H1 (cell line): Measurements from ENCODE around the gene LRRC28. TPM values are rescaled to one million over a fixed set of nuclear protein-coding genes. Genes with fewer than 3 reads are reported as not detected.

Source experiments
- CTCF ChIA-PET: fragments of 300-600 bp; sonication (Branson Sonifier 250); formaldehyde crosslinking; loops from one replicate; lab custom pipeline; 2021; ENCODE audit not compliant: partially characterized antibody; lab: Charles Lee
- POLR2A ChIA-PET: fragments of 300-600 bp; sonication (Branson Sonifier 250); formaldehyde crosslinking; loops from one replicate; lab custom pipeline; 2021; ENCODE audit warnings: inconsistent platforms; ENCODE audit not compliant: partially characterized antibody; lab: Charles Lee
- DNase-seq, 2 experiments: peaks; one replicate each; pipeline versions ENCODE4 v3.0.0 to v3.0.0-alpha.2; 2010 to 2022; ENCODE audit warnings: low spot score in 2 of 2, low read depth in 1 of 2, mixed read lengths in 1 of 2
- FAIRE-seq: peaks from 2 replicates; lab custom pipeline; 2011; peaks lifted over from hg19 to GRCh38; lab: Jason Lieb, UNC
- H2AFZ ChIP-seq: 2 replicates; pipeline ENCODE4 v1.8.1; 2012; ENCODE audit warnings: low read length, inconsistent platforms
- H2AK5ac ChIP-seq: 2 replicates; pipeline ENCODE4 v1.6.1; 2013; ENCODE audit warnings: low read depth, low read length
- H2BK120ac ChIP-seq: replicated peaks from 2 replicates; pipeline ENCODE3; 2013; ENCODE audit warnings: low read depth, low read length, inconsistent platforms
- H2BK12ac ChIP-seq: 2 replicates; pipeline ENCODE4 v1.6.1; 2013; ENCODE audit warnings: low read depth, low read length
- H2BK15ac ChIP-seq: 2 replicates; pipeline ENCODE4 v1.6.1; 2013; ENCODE audit warnings: low read length
- H2BK20ac ChIP-seq: 2 replicates; pipeline ENCODE4 v1.6.1; 2013; ENCODE audit warnings: low read length
- H2BK5ac ChIP-seq: 2 replicates; pipeline ENCODE4 v1.6.1; 2013; ENCODE audit warnings: low read depth, low read length
- H3K14ac ChIP-seq: 2 replicates; pipeline ENCODE4 v1.6.1; 2013; ENCODE audit warnings: inconsistent platforms; ENCODE audit not compliant: insufficient read length
- H3K18ac ChIP-seq: 2 replicates; pipeline ENCODE4 v1.6.1; 2013; ENCODE audit warnings: low read length; ENCODE audit errors: extremely low read depth
- H3K23ac ChIP-seq: 2 replicates; pipeline ENCODE4 v1.6.1; 2013; ENCODE audit warnings: inconsistent platforms; ENCODE audit not compliant: insufficient read length
- H3K23me2 ChIP-seq: 2 replicates; pipeline ENCODE4 v1.6.1; 2013; ENCODE audit warnings: low read depth, low read length
- H3K27ac ChIP-seq: 2 replicates; pipeline ENCODE4 v1.6.1; 2011; ENCODE audit warnings: low read depth, low read length, inconsistent platforms
- H3K27me3 ChIP-seq, 4 experiments: replicated peaks in 1 of 4; 1 replicate in 1 of 4; 2 replicates in 3 of 4; pipeline versions ENCODE4 v1.6.1 to v1.8.1; 2011 to 2013; ENCODE audit warnings: low read length in 3 of 4, mild to moderate bottlenecking in 3 of 4, inconsistent platforms in 2 of 4, mixed read lengths in 2 of 4, moderate library complexity in 1 of 4; ENCODE audit not compliant: control insufficient read depth in 3 of 4, insufficient read depth in 3 of 4; ENCODE audit errors: extremely low read depth in 1 of 4
- H3K36me3 ChIP-seq, 4 experiments: 2 replicates each; pipeline versions ENCODE4 v1.6.1 to v1.8.1; 2011 to 2013; ENCODE audit warnings: mild to moderate bottlenecking in 4 of 4, low read length in 3 of 4, moderate library complexity in 2 of 4, control low read depth in 1 of 4, inconsistent platforms in 1 of 4; ENCODE audit not compliant: insufficient read depth in 4 of 4, control insufficient read depth in 2 of 4
- H3K4ac ChIP-seq: replicated peaks from 2 replicates; pipeline ENCODE3; 2013; ENCODE audit warnings: low read length, low read depth, mixed read lengths, inconsistent platforms; ENCODE audit not compliant: insufficient read length
- H3K4me1 ChIP-seq, 4 experiments: replicated peaks in 1 of 4; 1 replicate in 1 of 4; 2 replicates in 3 of 4; pipeline versions ENCODE4 v1.6.1 to v1.8.1; 2011 to 2013; ENCODE audit warnings: low read length in 3 of 4, inconsistent platforms in 2 of 4, mixed read lengths in 1 of 4; ENCODE audit not compliant: insufficient read depth in 4 of 4, control insufficient read depth in 3 of 4
- H3K4me2 ChIP-seq, 2 experiments: 2 replicates each; pipeline versions ENCODE4 v1.6.1 to v1.8.1; 2011 to 2013; ENCODE audit warnings: low read depth in 2 of 2, low read length in 2 of 2, control low read depth in 1 of 2, inconsistent platforms in 1 of 2, mild to moderate bottlenecking in 1 of 2; ENCODE audit not compliant: insufficient read depth in 1 of 2
- H3K4me3 ChIP-seq, 4 experiments: fragments of 200-600, 300-600 bp in 1 of 4; sonication (generic), shearing (Covaris generic), sonication (Bioruptor Twin) in 1 of 4; 2 replicates each; pipeline versions ENCODE4 v1.5.1 to v1.8.1; 2011 to 2016; ENCODE audit warnings: low read length in 4 of 4, low read depth in 3 of 4, control low read depth in 2 of 4, inconsistent platforms in 2 of 4, mild to moderate bottlenecking in 2 of 4, mixed read lengths in 1 of 4, moderate library complexity in 1 of 4; ENCODE audit not compliant: insufficient read depth in 2 of 4; ENCODE audit errors: extremely low read depth in 1 of 4
- H3K56ac ChIP-seq: replicated peaks from 2 replicates; pipeline ENCODE3; 2013; ENCODE audit warnings: low read depth, mild to moderate bottlenecking, mixed read lengths, low read length, inconsistent platforms; ENCODE audit not compliant: insufficient read length
- H3K79me1 ChIP-seq: 2 replicates; pipeline ENCODE4 v1.6.1; 2013; ENCODE audit warnings: low read depth, low read length, control low read depth
- H3K79me2 ChIP-seq, 2 experiments: 2 replicates each; pipeline versions ENCODE4 v1.6.1 to v1.8.1; 2012 to 2013; ENCODE audit warnings: low read length in 2 of 2, mild to moderate bottlenecking in 2 of 2, inconsistent platforms in 1 of 2; ENCODE audit not compliant: insufficient read depth in 2 of 2, control insufficient read depth in 1 of 2
- H3K9ac ChIP-seq, 4 experiments: replicated peaks in 1 of 4; 1 replicate in 1 of 4; 2 replicates in 3 of 4; pipeline versions ENCODE4 v1.6.1 to v1.8.1; 2011 to 2013; ENCODE audit warnings: low read depth in 3 of 4, low read length in 3 of 4, control low read depth in 2 of 4, mild to moderate bottlenecking in 2 of 4, moderate library complexity in 2 of 4, inconsistent platforms in 1 of 4; ENCODE audit errors: extremely low read depth in 1 of 4
- H3K9me3 ChIP-seq, 2 experiments: 2 replicates each; pipeline versions ENCODE4 v1.6.1 to v1.8.1; 2012 to 2013; ENCODE audit warnings: mild to moderate bottlenecking in 2 of 2, moderate library complexity in 2 of 2, control low read depth in 1 of 2, inconsistent platforms in 1 of 2, low read depth in 1 of 2, low read length in 1 of 2, mixed read lengths in 1 of 2; ENCODE audit not compliant: insufficient read depth in 2 of 2
- H4K20me1 ChIP-seq, 2 experiments: replicated peaks in 1 of 2; 2 replicates each; pipeline versions ENCODE3 to v1.8.1; 2011 to 2013; ENCODE audit warnings: inconsistent platforms in 2 of 2, low read length in 2 of 2, mild to moderate bottlenecking in 1 of 2; ENCODE audit not compliant: insufficient read depth in 2 of 2, control insufficient read depth in 1 of 2
- H4K5ac ChIP-seq: 2 replicates; pipeline ENCODE4 v1.6.1; 2013; ENCODE audit warnings: low read length, low read depth, mixed read lengths, inconsistent platforms; ENCODE audit not compliant: insufficient read length
- H4K8ac ChIP-seq: 2 replicates; pipeline ENCODE4 v1.8.0; 2013; ENCODE audit warnings: mild to moderate bottlenecking, moderate library complexity, low read length, inconsistent platforms; ENCODE audit not compliant: insufficient read depth; ENCODE audit errors: extremely low read depth
- H4K91ac ChIP-seq: replicated peaks from 2 replicates; pipeline ENCODE3; 2013; ENCODE audit warnings: low read length, mixed read lengths, inconsistent platforms; ENCODE audit not compliant: insufficient read length
- JUND ChIP-seq: IDR thresholded peaks from 2 replicates; pipeline ENCODE4 v1.6.1; 2011; ENCODE audit warnings: mild to moderate bottlenecking, improper control_type of control experiment, low read length
- WGBS, 2 experiments: shearing (Covaris generic) in 1 of 2; methylation state at CpG; one replicate each; pipeline versions ENCODE4 v1.1.6 to v1.1.7; 2013 to 2015; ENCODE audit warnings: low lambda C conversion rate in 2 of 2, mixed read lengths in 2 of 2, inconsistent platforms in 1 of 2, low coverage in 1 of 2, missing lambda C conversion rate in 1 of 2; ENCODE audit not compliant: insufficient replicate concordance in 2 of 2, insufficient coverage in 1 of 2, insufficient read length in 1 of 2; ENCODE audit errors: extremely low coverage in 1 of 2, missing lambda C conversion rate in 1 of 2; 5-methylcytosine and 5-hydroxymethylcytosine counted together
- polyA plus RNA-seq, 7 experiments: library from polyadenylated mRNA; depleted of rRNA in 3 of 7; stranded (reverse) in 5 of 7; unstranded in 2 of 7; fragments of >200 nt in 5 of 7; fragments of 200-250 nt in 2 of 7; gene quantifications; 1 replicate in 5 of 7; 2 replicates in 1 of 7; 4 replicates in 1 of 7; pipeline versions ENCODE4 v1.2.1 to v1.2.3, GENCODE V29; 2011 to 2013; ENCODE audit warnings: missing spikeins in 2 of 7, mixed read lengths in 2 of 7
- total RNA-seq: library from RNA; stranded (reverse); fragmentation: NEBNext Ultra II Directional; extraction: Animal tissue kit (Norgen Biotek cat#: 25700); gene quantifications from 2 replicates; pipeline ENCODE4 v1.2.1, GENCODE V29; 2021

LRRC28 gene
- total and polyA plus RNA-seq, 2 of the 8 experiments (the other 6 are each of a cell fraction or from before 2014, with no cell fraction given) = 20.2 to 23.3 TPM

- Histone ChIP-seq H3K23me2 (no peaks in the 10 kb centered on the region), H3K36me3 (peaks cover 0 to 15% (median 7%) of the 10 kb centered on the region in 4 experiments; a peak in 5 of 8 replicates), H3K79me1 (no peaks in the 10 kb centered on the region), H4K5ac (no peak overlapping the region), H3K4me3 (no peak overlapping the region), H3K18ac (no peak overlapping the region), H4K91ac (no peak overlapping the region)
- no peak for FAIRE-seq
- 94% methylated on average over 3 of the region's 3 CpGs; no CpG with 5 or more reads in 1 of the 2 experiments for WGBS, 2 experiments
- no peak for TF ChIP-seq JUND
- TF ChIP-seq, all 59 proteins: peak for 0
- Histone ChIP-seq H2AFZ (no peak overlapping the region), H3K9me3 (0 out of 4 replicates have a peak, but pooled peaks cover 0 to 4% of the 10 kb centered on the region in 2 experiments), H3K79me2 (no peaks in the 10 kb centered on the region), H4K8ac (no peak overlapping the region), H2BK12ac (no peak overlapping the region), H3K23ac (no peak overlapping the region), H2AK5ac (no peak overlapping the region), H2BK5ac (no peak overlapping the region), H3K27me3 (no peaks in the 10 kb centered on the region), H3K27ac (no peak overlapping the region), H2BK120ac (no peak overlapping the region), H3K14ac (no peak overlapping the region), H3K4me1 (no peaks in the 10 kb centered on the region), H3K4ac (no peak overlapping the region), H2BK20ac (no peak overlapping the region), H3K4me2 (no peak overlapping the region), H4K20me1 (peaks cover 0 to 2% of the 10 kb centered on the region in 2 experiments), H2BK15ac (no peak overlapping the region), H3K56ac (no peak overlapping the region), H3K9ac (no peak overlapping the region)
- ChIA-PET POLR2A (no interaction called here), CTCF (interaction anchor here (2.1 kb wide), 1 partner anchor 15 kb away, joined by 9 read pairs; no protein-coding TSS in a partner anchor)
- no peak for DNase-seq
Measured at GRCh38 chr15:99228120-99228770, 23.0 kb upstream of the LRRC28 start.
